A549 (cell line): ENCODE measurements around the gene SMIM45.

Experiments used
- ATAC-seq, 2 experiments: fragments of 200-7000 bp in 1 of 2; fragments of >200 bp in 1 of 2; cut with Nextera tagmentation in 1 of 2; cut with Tn5 transposase in 1 of 2; 3 replicates each; pipeline versions ENCODE4 v1.8.0 to v1.9.1; 2018 to 2020; ENCODE audit warnings: mild to moderate bottlenecking in 1 of 2, moderate library complexity in 1 of 2
- CTCF ChIA-PET: fragments of 300-600 bp; sonication (Branson Sonifier 250); formaldehyde crosslinking; extraction: SDS; loops from one replicate; lab custom pipeline; 2021; ENCODE audit warnings: antibody characterized with exemption, inconsistent platforms; lab: Yijun Ruan, JAX
- POLR2A ChIA-PET: fragments of 350-600 bp; formaldehyde crosslinking; extraction: SDS; loops from one replicate; lab custom pipeline; 2021; ENCODE audit warnings: antibody characterized with exemption, inconsistent platforms; lab: Yijun Ruan, JAX
- DNase-seq, 2 experiments: peaks; one replicate each; pipeline versions ENCODE4 v3.0.0 to v3.0.0-alpha.2; 2011 to 2016; ENCODE audit warnings: low read depth in 1 of 2, low spot score in 1 of 2
- FAIRE-seq: peaks from 2 replicates; lab custom pipeline; 2011; peaks lifted over from hg19 to GRCh38; lab: Jason Lieb, UNC
- H3K27ac ChIP-seq, 2 experiments: fragments of >200 bp; sonication (Bioruptor Twin); formaldehyde crosslinking; 3 replicates each; pipeline ENCODE4 v1.5.1; 2016 to 2017
- H3K4me1 ChIP-seq: fragments of >200 bp; sonication (Bioruptor Twin); formaldehyde crosslinking; 3 replicates; pipeline ENCODE4 v1.6.1; 2016
- H3K4me2 ChIP-seq: fragments of >200 bp; sonication (Bioruptor Twin); formaldehyde crosslinking; 3 replicates; pipeline ENCODE4 v1.6.1; 2016
- H3K4me3 ChIP-seq: fragments of >200 bp; sonication (Bioruptor Twin); formaldehyde crosslinking; 3 replicates; pipeline ENCODE4 v1.5.1; 2016
- H3K9me3 ChIP-seq: fragments of >200 bp; sonication (Bioruptor Twin); formaldehyde crosslinking; 3 replicates; pipeline ENCODE4 v1.6.1; 2016
- BHLHE40 ChIP-seq: IDR thresholded peaks from 2 replicates; pipeline ENCODE4 v1.6.1; 2012; ENCODE audit warnings: low read depth, low read length, inconsistent platforms
- CBX8 ChIP-seq: fragments of 200-600 bp; sonication (generic); IDR thresholded peaks from 2 replicates; pipeline ENCODE4 v1.6.1; 2016
- CEBPB ChIP-seq, 2 experiments: fragments of >200 bp in 1 of 2; sonication (Bioruptor Twin) in 1 of 2; formaldehyde crosslinking in 1 of 2; IDR thresholded peaks; 2 replicates each; pipeline ENCODE4 v1.6.1; 2012 to 2016
- CHD4 ChIP-seq: fragments of 200-600 bp; sonication (generic); IDR thresholded peaks from 2 replicates; pipeline ENCODE4 v1.6.1; 2016; ENCODE audit warnings: antibody characterized with exemption, mild to moderate bottlenecking, borderline replicate concordance
- EHF ChIP-seq: fragments of 250-450 bp; sonication (Bioruptor Pico); IDR thresholded peaks from 2 replicates; pipeline ENCODE4 v1.5.0; 2020; ENCODE audit warnings: mild to moderate bottlenecking
- EHMT2 ChIP-seq: fragments of 200-600 bp; sonication (generic); IDR thresholded peaks from 2 replicates; pipeline ENCODE4 v1.6.1; 2016; ENCODE audit warnings: antibody characterized with exemption, low read depth, mild to moderate bottlenecking, moderate library complexity
- ESRRA ChIP-seq: fragments of 150-350 bp; IDR thresholded peaks from 2 replicates; pipeline ENCODE4 v1.6.1; 2014; ENCODE audit warnings: mild to moderate bottlenecking, low read length, borderline replicate concordance
- FOXS1 ChIP-seq: fragments of 250-450 bp; sonication (Bioruptor Pico); IDR thresholded peaks from 2 replicates; pipeline ENCODE4 v1.5.0; 2020; ENCODE audit warnings: mild to moderate bottlenecking, moderate library complexity
- GATA3 ChIP-seq: IDR thresholded peaks from 2 replicates; pipeline ENCODE4 v1.6.1; 2012; ENCODE audit warnings: borderline replicate concordance
- HDAC2 ChIP-seq: fragments of 200-600 bp; sonication (generic); IDR thresholded peaks from 2 replicates; pipeline ENCODE4 v1.6.1; 2016
- HES2 ChIP-seq: fragments of >200 bp; sonication (Bioruptor Twin); formaldehyde crosslinking; IDR thresholded peaks from 2 replicates; pipeline ENCODE4 v1.6.1; 2016
- HOXA7 ChIP-seq: fragments of 250-450 bp; sonication (Bioruptor Pico); IDR thresholded peaks from 2 replicates; pipeline ENCODE4 v1.5.0; 2020; ENCODE audit warnings: mild to moderate bottlenecking, moderate library complexity
- HOXB13 ChIP-seq: fragments of 250-450 bp; sonication (Bioruptor Pico); IDR thresholded peaks from 2 replicates; pipeline ENCODE4 v1.5.0; 2020; ENCODE audit warnings: low read depth, mild to moderate bottlenecking, moderate library complexity
- HOXB5 ChIP-seq: fragments of 250-450 bp; sonication (Bioruptor Pico); IDR thresholded peaks from 2 replicates; pipeline ENCODE4 v1.5.0; 2020; ENCODE audit warnings: mild to moderate bottlenecking, moderate library complexity
- JUN ChIP-seq, 2 experiments: fragments of >200 bp; sonication (Bioruptor Twin); formaldehyde crosslinking; IDR thresholded peaks; 2 replicates in 1 of 2; 3 replicates in 1 of 2; pipeline ENCODE4 v1.6.1; 2016 to 2017
- JUNB ChIP-seq: fragments of >200 bp; sonication (Bioruptor Twin); formaldehyde crosslinking; IDR thresholded peaks from 2 replicates; pipeline ENCODE4 v1.6.1; 2016
- KDM1A ChIP-seq: fragments of 200-600 bp; sonication (generic); IDR thresholded peaks from 2 replicates; pipeline ENCODE4 v1.6.1; 2016; ENCODE audit warnings: low read depth, mild to moderate bottlenecking
- KDM5A ChIP-seq: fragments of 200-600 bp; sonication (generic); IDR thresholded peaks from 2 replicates; pipeline ENCODE4 v1.6.1; 2016; ENCODE audit warnings: antibody characterized with exemption, mild to moderate bottlenecking
- MYC ChIP-seq: IDR thresholded peaks from 2 replicates; pipeline ENCODE4 v1.6.1; 2012; ENCODE audit warnings: mild to moderate bottlenecking, inconsistent platforms, low read length, improper control_type of control experiment, borderline replicate concordance
- NFE2L2 ChIP-seq: fragments of 150-350 bp; conservative IDR thresholded peaks from 2 replicates; pipeline ENCODE4 v1.6.1; 2014; ENCODE audit warnings: low read length
- NR3C1 ChIP-seq: fragments of >200 bp; sonication (Bioruptor Twin); formaldehyde crosslinking; IDR thresholded peaks from 3 replicates; pipeline ENCODE4 v1.6.1; 2017
- RAD21 ChIP-seq, 2 experiments: fragments of >200 bp in 1 of 2; sonication (Bioruptor Twin) in 1 of 2; formaldehyde crosslinking in 1 of 2; IDR thresholded peaks in 1 of 2; conservative IDR thresholded peaks in 1 of 2; 2 replicates in 1 of 2; 3 replicates in 1 of 2; pipeline ENCODE4 v1.6.1; 2012 to 2018; ENCODE audit warnings: inconsistent platforms in 1 of 2
- RFX5 ChIP-seq: fragments of 450-650 bp; IDR thresholded peaks from 2 replicates; pipeline ENCODE4 v1.7.1; 2014; ENCODE audit warnings: antibody characterized with exemption, mild to moderate bottlenecking, moderate library complexity
- RNF2 ChIP-seq: fragments of 200-600 bp; sonication (generic); IDR thresholded peaks from 2 replicates; pipeline ENCODE4 v1.6.1; 2016; ENCODE audit warnings: low read depth, mild to moderate bottlenecking, antibody characterized with exemption, moderate library complexity, borderline replicate concordance
- TFCP2L1 ChIP-seq: fragments of 250-450 bp; sonication (Bioruptor Pico); IDR thresholded peaks from 2 replicates; pipeline ENCODE4 v1.5.0; 2021; ENCODE audit warnings: mild to moderate bottlenecking
- TP53 ChIP-seq: fragments of 250-450 bp; sonication (Bioruptor Pico); IDR thresholded peaks from 2 replicates; pipeline ENCODE4 v1.5.0; 2021; ENCODE audit warnings: mild to moderate bottlenecking, moderate library complexity
- USF2 ChIP-seq: fragments of 450-650 bp; IDR thresholded peaks from 2 replicates; pipeline ENCODE4 v1.6.1; 2014; ENCODE audit warnings: antibody characterized with exemption
- ZNF302 ChIP-seq: fragments of 250-450 bp; sonication (Bioruptor Pico); IDR thresholded peaks from 2 replicates; pipeline ENCODE4 v1.9.0; 2021; ENCODE audit warnings: inconsistent platforms, mild to moderate bottlenecking, moderate library complexity
- WGBS: methylation state at CpG from one replicate; pipeline ENCODE4 v1.1.6; 2017; ENCODE audit errors: missing lambda C conversion rate; 5-methylcytosine and 5-hydroxymethylcytosine counted together
- TF ChIP-seq, protein P1 (sequence below): fragments of 150-350 bp; IDR thresholded peaks from 2 replicates; pipeline ENCODE4 v1.6.1; 2014; ENCODE audit warnings: low read depth, mild to moderate bottlenecking, low read length
- TF ChIP-seq, protein P2 (sequence below): IDR thresholded peaks from 2 replicates; pipeline ENCODE4 v1.6.1; 2012; ENCODE audit warnings: low read depth, borderline replicate concordance
- TF ChIP-seq, protein P3 (sequence below): IDR thresholded peaks from 2 replicates; pipeline ENCODE4 v1.6.1; 2012
- TF ChIP-seq, protein P4 (sequence below): fragments of 250-450 bp; sonication (Bioruptor Pico); IDR thresholded peaks from 2 replicates; pipeline ENCODE4 v1.5.0; 2020; ENCODE audit warnings: low read depth, mild to moderate bottlenecking, moderate library complexity

SMIM45 gene

GRCh38 chr22:41978732-41979131 is 26.8 kb downstream of the SMIM45 start:
- ChIA-PET POLR2A (no interaction called here), CTCF (no interaction called here)
- ATAC-seq (no peak), FAIRE-seq (no peak), DNase-seq (no peak)
- H3K4me3 ChIP-seq = no peak overlapping the region
- TF ChIP-seq NR3C1 (no peak), RFX5 (no peak), TP53 (CRISPR knock-in tag) (no peak), CHD4 (no peak), KDM5A (no peak), KDM1A (no peak), ZNF302 (no peak), EHMT2 (no peak), BHLHE40 (no peak), FOXS1 (CRISPR knock-in tag) (no peak), USF2 (no peak), HES2 (no peak), JUNB (no peak), NFE2L2 (no peak), HDAC2 (no peak), TFCP2L1 (CRISPR knock-in tag) (no peak)
- TF ChIP-seq, protein P1, sequence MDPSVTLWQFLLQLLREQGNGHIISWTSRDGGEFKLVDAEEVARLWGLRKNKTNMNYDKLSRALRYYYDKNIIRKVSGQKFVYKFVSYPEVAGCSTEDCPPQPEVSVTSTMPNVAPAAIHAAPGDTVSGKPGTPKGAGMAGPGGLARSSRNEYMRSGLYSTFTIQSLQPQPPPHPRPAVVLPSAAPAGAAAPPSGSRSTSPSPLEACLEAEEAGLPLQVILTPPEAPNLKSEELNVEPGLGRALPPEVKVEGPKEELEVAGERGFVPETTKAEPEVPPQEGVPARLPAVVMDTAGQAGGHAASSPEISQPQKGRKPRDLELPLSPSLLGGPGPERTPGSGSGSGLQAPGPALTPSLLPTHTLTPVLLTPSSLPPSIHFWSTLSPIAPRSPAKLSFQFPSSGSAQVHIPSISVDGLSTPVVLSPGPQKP = no peak
- TF ChIP-seq, protein P2, sequence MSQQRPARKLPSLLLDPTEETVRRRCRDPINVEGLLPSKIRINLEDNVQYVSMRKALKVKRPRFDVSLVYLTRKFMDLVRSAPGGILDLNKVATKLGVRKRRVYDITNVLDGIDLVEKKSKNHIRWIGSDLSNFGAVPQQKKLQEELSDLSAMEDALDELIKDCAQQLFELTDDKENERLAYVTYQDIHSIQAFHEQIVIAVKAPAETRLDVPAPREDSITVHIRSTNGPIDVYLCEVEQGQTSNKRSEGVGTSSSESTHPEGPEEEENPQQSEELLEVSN = no peak
- TF ChIP-seq, protein P3, sequence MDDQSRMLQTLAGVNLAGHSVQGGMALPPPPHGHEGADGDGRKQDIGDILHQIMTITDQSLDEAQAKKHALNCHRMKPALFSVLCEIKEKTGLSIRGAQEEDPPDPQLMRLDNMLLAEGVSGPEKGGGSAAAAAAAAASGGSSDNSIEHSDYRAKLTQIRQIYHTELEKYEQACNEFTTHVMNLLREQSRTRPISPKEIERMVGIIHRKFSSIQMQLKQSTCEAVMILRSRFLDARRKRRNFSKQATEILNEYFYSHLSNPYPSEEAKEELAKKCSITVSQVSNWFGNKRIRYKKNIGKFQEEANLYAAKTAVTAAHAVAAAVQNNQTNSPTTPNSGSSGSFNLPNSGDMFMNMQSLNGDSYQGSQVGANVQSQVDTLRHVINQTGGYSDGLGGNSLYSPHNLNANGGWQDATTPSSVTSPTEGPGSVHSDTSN = no peak
- H3K4me2 ChIP-seq = no peak overlapping the region
- H3K27ac ChIP-seq = no peak overlapping the region
- no peaks in the 10 kb centered on the region for H3K4me1 ChIP-seq
- H3K9me3 ChIP-seq = no peaks in the 10 kb centered on the region
- WGBS = 100% methylated on average over 1 of the region's 1 CpG

DNA sequence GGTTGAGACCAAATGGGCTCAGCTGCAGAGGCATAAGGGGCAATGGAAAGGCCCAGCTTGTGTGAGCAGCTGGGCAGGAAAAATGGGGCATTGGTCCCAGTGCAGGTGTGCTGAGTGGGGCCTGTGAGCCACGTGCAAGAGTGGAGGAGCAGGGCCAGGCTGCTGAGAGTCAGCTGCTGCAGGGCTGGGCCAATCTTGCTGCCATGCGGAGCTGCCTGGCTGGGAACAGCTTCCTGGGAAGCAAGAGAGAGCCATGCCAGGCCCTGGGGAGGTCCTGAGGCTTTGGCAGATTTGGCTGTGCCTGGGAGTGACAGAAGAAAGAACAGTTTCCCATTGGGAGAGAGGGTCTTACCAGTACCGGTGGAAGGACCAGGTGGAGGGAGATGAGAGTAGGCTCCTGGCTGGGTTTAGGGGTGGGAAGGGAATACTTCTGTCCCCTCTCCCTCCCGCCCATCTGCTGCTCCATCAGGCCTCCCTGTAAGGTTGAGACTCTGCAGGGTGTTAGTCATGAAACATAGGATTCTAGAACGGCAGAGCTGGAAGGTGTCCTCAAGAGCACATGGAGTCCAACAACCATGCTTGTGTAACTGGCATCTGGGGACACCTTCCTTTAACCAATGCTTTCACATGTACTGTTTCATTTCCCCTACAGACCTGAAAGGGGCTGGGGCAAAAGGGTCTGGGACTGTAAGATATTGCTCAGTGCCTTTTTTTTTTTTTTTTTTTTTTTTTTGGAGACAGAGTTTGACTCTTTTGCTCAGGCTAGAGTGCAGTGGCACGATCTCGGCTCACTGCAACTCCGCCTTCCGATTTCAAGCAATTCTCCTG is 27.7 kb downstream of the SMIM45 start:
- 76% methylated on average over 9 of the region's 9 CpGs for WGBS
- Histone ChIP-seq H3K4me1 (no peaks in the 10 kb centered on the region), H3K27ac (no peak overlapping the region), H3K9me3 (no peaks in the 10 kb centered on the region), H3K4me2 (no peak overlapping the region), H3K4me3 (no peak overlapping the region)
- no peak for FAIRE-seq
- no peak for DNase-seq
- CTCF ChIA-PET = no interaction called here
- POLR2A ChIA-PET = no interaction called here
- no peak for ATAC-seq
- TF ChIP-seq HOXB13 (CRISPR knock-in tag) (no peak), MYC (no peak), HOXA7 (CRISPR knock-in tag) (no peak), EHF (CRISPR knock-in tag) (no peak), GATA3 (no peak), CBX8 (no peak), ESRRA (no peak), JUN (IDR thresholded peaks at IDR 0.05) (no peak), RNF2 (no peak), HOXB5 (CRISPR knock-in tag) (no peak), RAD21 (conservative IDR thresholded peaks at IDR 0.05 in 1 of 2, IDR thresholded peaks at IDR 0.05 in 1 of 2) (no peak), CEBPB (IDR thresholded peaks at IDR 0.05) (no peak), NFE2L2 (no peak), TP53 (CRISPR knock-in tag) (no peak)
- TF ChIP-seq, protein P4, sequence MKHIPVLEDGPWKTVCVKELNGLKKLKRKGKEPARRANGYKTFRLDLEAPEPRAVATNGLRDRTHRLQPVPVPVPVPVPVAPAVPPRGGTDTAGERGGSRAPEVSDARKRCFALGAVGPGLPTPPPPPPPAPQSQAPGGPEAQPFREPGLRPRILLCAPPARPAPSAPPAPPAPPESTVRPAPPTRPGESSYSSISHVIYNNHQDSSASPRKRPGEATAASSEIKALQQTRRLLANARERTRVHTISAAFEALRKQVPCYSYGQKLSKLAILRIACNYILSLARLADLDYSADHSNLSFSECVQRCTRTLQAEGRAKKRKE (CRISPR knock-in tag) = no peak
